ENCODE results near the gene ADH7. TPM values are rescaled to one million over a fixed set of nuclear protein-coding genes. Genes with fewer than 3 reads are reported as not detected.
"Not testable (repeated sequence)": the region's sequence is repeated elsewhere in the genome, so short reads cannot be mapped to it uniquely, and the experiment has no call there.

Gene ADH7
- total and polyA plus RNA-seq, 2 of the 4 experiments (the other 2 are of a cell fraction): not detected

DNA sequence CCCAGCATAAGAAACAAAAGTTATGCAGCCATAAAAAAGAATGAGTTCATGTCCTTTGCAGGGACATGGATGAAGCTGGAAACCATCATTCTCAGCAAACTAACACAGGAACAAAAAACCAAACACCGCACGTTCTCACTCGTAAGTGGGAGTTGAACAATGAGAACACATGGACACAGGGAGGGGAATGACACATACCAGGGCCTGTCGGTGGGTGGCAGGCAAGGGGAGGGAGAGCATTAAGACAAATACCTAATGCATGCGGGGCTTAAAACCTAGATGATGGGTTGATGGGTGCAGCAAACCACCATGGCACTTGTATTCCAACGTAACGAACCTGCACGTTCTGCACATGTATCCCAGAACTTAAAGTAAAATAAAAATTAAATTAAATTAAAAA is 19.4 kb downstream of the ADH7 start:
- H4K91ac ChIP-seq (ENCODE audit: insufficient read depth, low read depth, low read length); H4K8ac ChIP-seq (ENCODE audit: low read depth in 2 of 2, low read length in 2 of 2); H3K4me3 ChIP-seq (ENCODE audit: insufficient read depth, low read depth, low read length); H3K4me1 ChIP-seq (ENCODE audit: control insufficient read depth, insufficient read depth, low read length); H2AK5ac ChIP-seq (ENCODE audit: low read depth, low read length); H2BK15ac ChIP-seq (ENCODE audit: low read depth, low read length); in situ Hi-C loops (cut with MboI; ENCODE audit: low sequenced_read_pairs); H3K4me2 ChIP-seq (ENCODE audit: low read depth, low read length); CTCF ChIA-PET; H3K4ac ChIP-seq (ENCODE audit: low read depth, low read length); H3K56ac ChIP-seq (ENCODE audit: extremely low read depth, insufficient read depth, low read length); H2BK5ac ChIP-seq (ENCODE audit: low read depth, low read length, poor library complexity, severe bottlenecking); H3K14ac ChIP-seq (replicated peaks; ENCODE audit: low read depth, low read length); H3K18ac ChIP-seq (ENCODE audit: low read depth, low read length); H3K27me3 ChIP-seq (ENCODE audit: control insufficient read depth, insufficient read depth, low read length); DNase-seq; POLR2A ChIA-PET (ENCODE audit: unreplicated experiment); dilution Hi-C loops (cut with HindIII; ENCODE audit: low sequenced_read_pairs, unreplicated experiment); BruUV-seq (replicated peaks); H2AK9ac ChIP-seq (replicated peaks; ENCODE audit: low read depth, low read length, poor library complexity); H2AFZ ChIP-seq (replicated peaks; ENCODE audit: low read length, poor library complexity); H3K9ac ChIP-seq (ENCODE audit: low read depth, low read length); H4K20me1 ChIP-seq (ENCODE audit: insufficient read depth, low read length); H3K27ac ChIP-seq (ENCODE audit: insufficient read depth, low read length); H3K23ac ChIP-seq (ENCODE audit: low read depth, low read length); H3K9me1 ChIP-seq (ENCODE audit: insufficient read depth, low read length); H3K9me3 ChIP-seq (ENCODE audit: control insufficient read depth, insufficient read depth, low read length); ATAC-seq (ENCODE audit: low read depth); H3K79me1 ChIP-seq (ENCODE audit: low read depth in 1 of 2, low read length in 2 of 2); H2BK120ac ChIP-seq (ENCODE audit: low read depth, low read length); H4K5ac ChIP-seq (ENCODE audit: low read depth, low read length); H2BK20ac ChIP-seq (ENCODE audit: low read depth, low read length); H3K36me3 ChIP-seq (ENCODE audit: control insufficient read depth, insufficient read depth, low read length): not testable (repeated sequence)
- intact Hi-C loops (cut with micrococcal nuclease): loop anchor here (1.0 kb wide), 1 partner anchor 48 kb away; no protein-coding TSS in a partner anchor
- WGBS, 2 experiments (ENCODE audit: extremely low coverage in 2 of 2, insufficient read length in 1 of 2): 11% methylated on average over 1 of the region's 8 CpGs; no CpG with 5 or more reads in 1 of the 2 experiments

DNA sequence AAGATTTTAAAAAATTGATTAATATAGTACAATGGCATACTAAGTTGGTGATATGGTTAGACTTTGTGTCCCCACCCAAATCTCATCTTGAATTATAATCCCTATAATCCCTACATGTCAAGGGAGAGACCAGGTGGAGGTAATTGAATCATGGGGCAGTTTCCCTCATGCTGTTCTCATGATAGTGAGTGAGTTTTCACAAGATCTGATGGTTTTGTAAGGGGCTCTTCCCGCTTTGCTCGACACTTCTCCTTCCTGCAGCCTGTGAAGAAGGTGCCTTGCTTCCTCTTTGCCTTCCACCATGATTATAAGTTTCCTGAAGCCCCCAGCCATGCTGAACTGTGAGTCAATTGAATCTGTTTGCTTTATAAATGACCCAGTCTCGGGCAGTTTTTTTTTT is 20.2 kb downstream of the ADH7 start:
- H3K27ac ChIP-seq (ENCODE audit: insufficient read depth, low read length); dilution Hi-C loops (cut with HindIII; ENCODE audit: low sequenced_read_pairs, unreplicated experiment); H3K14ac ChIP-seq (replicated peaks; ENCODE audit: low read depth, low read length); DNase-seq; H2BK20ac ChIP-seq (ENCODE audit: low read depth, low read length); H4K91ac ChIP-seq (ENCODE audit: insufficient read depth, low read depth, low read length); H3K9me1 ChIP-seq (ENCODE audit: insufficient read depth, low read length); H3K4ac ChIP-seq (ENCODE audit: low read depth, low read length); H3K79me1 ChIP-seq (ENCODE audit: low read depth in 1 of 2, low read length in 2 of 2); H4K5ac ChIP-seq (ENCODE audit: low read depth, low read length); H3K27me3 ChIP-seq (ENCODE audit: control insufficient read depth, insufficient read depth, low read length); H3K4me1 ChIP-seq (ENCODE audit: control insufficient read depth, insufficient read depth, low read length); H4K20me1 ChIP-seq (ENCODE audit: insufficient read depth, low read length); H3K56ac ChIP-seq (ENCODE audit: extremely low read depth, insufficient read depth, low read length); H3K23ac ChIP-seq (ENCODE audit: low read depth, low read length); H2BK5ac ChIP-seq (ENCODE audit: low read depth, low read length, poor library complexity, severe bottlenecking); H3K9ac ChIP-seq (ENCODE audit: low read depth, low read length); CTCF ChIA-PET; H3K18ac ChIP-seq (ENCODE audit: low read depth, low read length); H2AFZ ChIP-seq (replicated peaks; ENCODE audit: low read length, poor library complexity); POLR2A ChIA-PET (ENCODE audit: unreplicated experiment); BruUV-seq (replicated peaks); H2BK15ac ChIP-seq (ENCODE audit: low read depth, low read length); ATAC-seq (ENCODE audit: low read depth); H2AK9ac ChIP-seq (replicated peaks; ENCODE audit: low read depth, low read length, poor library complexity); H3K9me3 ChIP-seq (ENCODE audit: control insufficient read depth, insufficient read depth, low read length); H2AK5ac ChIP-seq (ENCODE audit: low read depth, low read length); H3K4me3 ChIP-seq (ENCODE audit: insufficient read depth, low read depth, low read length); H2BK120ac ChIP-seq (ENCODE audit: low read depth, low read length); H4K8ac ChIP-seq (ENCODE audit: low read depth in 2 of 2, low read length in 2 of 2); H3K4me2 ChIP-seq (ENCODE audit: low read depth, low read length); H3K36me3 ChIP-seq (ENCODE audit: control insufficient read depth, insufficient read depth, low read length): not testable (repeated sequence)
- in situ Hi-C loops (cut with MboI; ENCODE audit: low sequenced_read_pairs) (loop anchor here (5.0 kb wide), 1 partner anchor 293 kb away; no protein-coding TSS in a partner anchor), intact Hi-C loops (cut with micrococcal nuclease) (loop anchor here (1.0 kb wide), 1 partner anchor 48 kb away; no protein-coding TSS in a partner anchor)
- WGBS, 2 experiments (ENCODE audit: extremely low coverage in 2 of 2, insufficient read length in 1 of 2): no CpG with 5 or more reads among the region's 3 CpGs
